H1 (cell line): ENCODE data around the gene ANKRD2. TPM values are rescaled to one million over a fixed set of nuclear protein-coding genes. Genes with fewer than 3 reads are reported as not detected.

ENCODE experiments used
- CTCF ChIA-PET: fragments of 300-600 bp; sonication (Branson Sonifier 250); formaldehyde crosslinking; loops from one replicate; lab custom pipeline; 2021; ENCODE audit not compliant: partially characterized antibody; lab: Charles Lee
- POLR2A ChIA-PET: fragments of 300-600 bp; sonication (Branson Sonifier 250); formaldehyde crosslinking; loops from one replicate; lab custom pipeline; 2021; ENCODE audit warnings: inconsistent platforms; ENCODE audit not compliant: partially characterized antibody; lab: Charles Lee
- DNase-seq, 2 experiments: peaks; one replicate each; pipeline versions ENCODE4 v3.0.0 to v3.0.0-alpha.2; 2010 to 2022; ENCODE audit warnings: low spot score in 2 of 2, low read depth in 1 of 2, mixed read lengths in 1 of 2
- FAIRE-seq: peaks from 2 replicates; lab custom pipeline; 2011; peaks lifted over from hg19 to GRCh38; lab: Jason Lieb, UNC
- H2AFZ ChIP-seq: 2 replicates; pipeline ENCODE4 v1.8.1; 2012; ENCODE audit warnings: low read length, inconsistent platforms
- H2AK5ac ChIP-seq: 2 replicates; pipeline ENCODE4 v1.6.1; 2013; ENCODE audit warnings: low read depth, low read length
- H2BK120ac ChIP-seq: replicated peaks from 2 replicates; pipeline ENCODE3; 2013; ENCODE audit warnings: low read depth, low read length, inconsistent platforms
- H2BK12ac ChIP-seq: 2 replicates; pipeline ENCODE4 v1.6.1; 2013; ENCODE audit warnings: low read depth, low read length
- H2BK15ac ChIP-seq: 2 replicates; pipeline ENCODE4 v1.6.1; 2013; ENCODE audit warnings: low read length
- H2BK20ac ChIP-seq: 2 replicates; pipeline ENCODE4 v1.6.1; 2013; ENCODE audit warnings: low read length
- H2BK5ac ChIP-seq: 2 replicates; pipeline ENCODE4 v1.6.1; 2013; ENCODE audit warnings: low read depth, low read length
- H3K14ac ChIP-seq: 2 replicates; pipeline ENCODE4 v1.6.1; 2013; ENCODE audit warnings: inconsistent platforms; ENCODE audit not compliant: insufficient read length
- H3K18ac ChIP-seq: 2 replicates; pipeline ENCODE4 v1.6.1; 2013; ENCODE audit warnings: low read length; ENCODE audit errors: extremely low read depth
- H3K23ac ChIP-seq: 2 replicates; pipeline ENCODE4 v1.6.1; 2013; ENCODE audit warnings: inconsistent platforms; ENCODE audit not compliant: insufficient read length
- H3K23me2 ChIP-seq: 2 replicates; pipeline ENCODE4 v1.6.1; 2013; ENCODE audit warnings: low read depth, low read length
- H3K27ac ChIP-seq: 2 replicates; pipeline ENCODE4 v1.6.1; 2011; ENCODE audit warnings: low read depth, low read length, inconsistent platforms
- H3K27me3 ChIP-seq, 4 experiments: replicated peaks in 1 of 4; 1 replicate in 1 of 4; 2 replicates in 3 of 4; pipeline versions ENCODE4 v1.6.1 to v1.8.1; 2011 to 2013; ENCODE audit warnings: low read length in 3 of 4, mild to moderate bottlenecking in 3 of 4, inconsistent platforms in 2 of 4, mixed read lengths in 2 of 4, moderate library complexity in 1 of 4; ENCODE audit not compliant: control insufficient read depth in 3 of 4, insufficient read depth in 3 of 4; ENCODE audit errors: extremely low read depth in 1 of 4
- H3K36me3 ChIP-seq, 4 experiments: 2 replicates each; pipeline versions ENCODE4 v1.6.1 to v1.8.1; 2011 to 2013; ENCODE audit warnings: mild to moderate bottlenecking in 4 of 4, low read length in 3 of 4, moderate library complexity in 2 of 4, control low read depth in 1 of 4, inconsistent platforms in 1 of 4; ENCODE audit not compliant: insufficient read depth in 4 of 4, control insufficient read depth in 2 of 4
- H3K4ac ChIP-seq: replicated peaks from 2 replicates; pipeline ENCODE3; 2013; ENCODE audit warnings: low read length, low read depth, mixed read lengths, inconsistent platforms; ENCODE audit not compliant: insufficient read length
- H3K4me1 ChIP-seq, 4 experiments: replicated peaks in 1 of 4; 1 replicate in 1 of 4; 2 replicates in 3 of 4; pipeline versions ENCODE4 v1.6.1 to v1.8.1; 2011 to 2013; ENCODE audit warnings: low read length in 3 of 4, inconsistent platforms in 2 of 4, mixed read lengths in 1 of 4; ENCODE audit not compliant: insufficient read depth in 4 of 4, control insufficient read depth in 3 of 4
- H3K4me2 ChIP-seq, 2 experiments: 2 replicates each; pipeline versions ENCODE4 v1.6.1 to v1.8.1; 2011 to 2013; ENCODE audit warnings: low read depth in 2 of 2, low read length in 2 of 2, control low read depth in 1 of 2, inconsistent platforms in 1 of 2, mild to moderate bottlenecking in 1 of 2; ENCODE audit not compliant: insufficient read depth in 1 of 2
- H3K4me3 ChIP-seq, 4 experiments: fragments of 200-600, 300-600 bp in 1 of 4; sonication (generic), shearing (Covaris generic), sonication (Bioruptor Twin) in 1 of 4; 2 replicates each; pipeline versions ENCODE4 v1.5.1 to v1.8.1; 2011 to 2016; ENCODE audit warnings: low read length in 4 of 4, low read depth in 3 of 4, control low read depth in 2 of 4, inconsistent platforms in 2 of 4, mild to moderate bottlenecking in 2 of 4, mixed read lengths in 1 of 4, moderate library complexity in 1 of 4; ENCODE audit not compliant: insufficient read depth in 2 of 4; ENCODE audit errors: extremely low read depth in 1 of 4
- H3K56ac ChIP-seq: replicated peaks from 2 replicates; pipeline ENCODE3; 2013; ENCODE audit warnings: low read depth, mild to moderate bottlenecking, mixed read lengths, low read length, inconsistent platforms; ENCODE audit not compliant: insufficient read length
- H3K79me1 ChIP-seq: 2 replicates; pipeline ENCODE4 v1.6.1; 2013; ENCODE audit warnings: low read depth, low read length, control low read depth
- H3K79me2 ChIP-seq, 2 experiments: 2 replicates each; pipeline versions ENCODE4 v1.6.1 to v1.8.1; 2012 to 2013; ENCODE audit warnings: low read length in 2 of 2, mild to moderate bottlenecking in 2 of 2, inconsistent platforms in 1 of 2; ENCODE audit not compliant: insufficient read depth in 2 of 2, control insufficient read depth in 1 of 2
- H3K9ac ChIP-seq, 4 experiments: replicated peaks in 1 of 4; 1 replicate in 1 of 4; 2 replicates in 3 of 4; pipeline versions ENCODE4 v1.6.1 to v1.8.1; 2011 to 2013; ENCODE audit warnings: low read depth in 3 of 4, low read length in 3 of 4, control low read depth in 2 of 4, mild to moderate bottlenecking in 2 of 4, moderate library complexity in 2 of 4, inconsistent platforms in 1 of 4; ENCODE audit errors: extremely low read depth in 1 of 4
- H3K9me3 ChIP-seq, 2 experiments: 2 replicates each; pipeline versions ENCODE4 v1.6.1 to v1.8.1; 2012 to 2013; ENCODE audit warnings: mild to moderate bottlenecking in 2 of 2, moderate library complexity in 2 of 2, control low read depth in 1 of 2, inconsistent platforms in 1 of 2, low read depth in 1 of 2, low read length in 1 of 2, mixed read lengths in 1 of 2; ENCODE audit not compliant: insufficient read depth in 2 of 2
- H4K20me1 ChIP-seq, 2 experiments: replicated peaks in 1 of 2; 2 replicates each; pipeline versions ENCODE3 to v1.8.1; 2011 to 2013; ENCODE audit warnings: inconsistent platforms in 2 of 2, low read length in 2 of 2, mild to moderate bottlenecking in 1 of 2; ENCODE audit not compliant: insufficient read depth in 2 of 2, control insufficient read depth in 1 of 2
- H4K5ac ChIP-seq: 2 replicates; pipeline ENCODE4 v1.6.1; 2013; ENCODE audit warnings: low read length, low read depth, mixed read lengths, inconsistent platforms; ENCODE audit not compliant: insufficient read length
- H4K8ac ChIP-seq: 2 replicates; pipeline ENCODE4 v1.8.0; 2013; ENCODE audit warnings: mild to moderate bottlenecking, moderate library complexity, low read length, inconsistent platforms; ENCODE audit not compliant: insufficient read depth; ENCODE audit errors: extremely low read depth
- H4K91ac ChIP-seq: replicated peaks from 2 replicates; pipeline ENCODE3; 2013; ENCODE audit warnings: low read length, mixed read lengths, inconsistent platforms; ENCODE audit not compliant: insufficient read length
- BACH1 ChIP-seq: IDR thresholded peaks from 2 replicates; pipeline ENCODE4 v1.6.1; 2012; ENCODE audit warnings: low read length, improper control_type of control experiment
- CBX8 ChIP-seq: fragments of 300-800, 300-1000 bp; sonication (generic); IDR thresholded peaks from 2 replicates; pipeline ENCODE4 v1.7.1; 2016; ENCODE audit warnings: low read depth, low read length, borderline replicate concordance
- CHD1 ChIP-seq: IDR thresholded peaks from 2 replicates; pipeline ENCODE4 v1.6.1; 2012; ENCODE audit warnings: low read depth, low read length, improper control_type of control experiment
- EP300 ChIP-seq, 2 experiments: IDR thresholded peaks; 1 replicate in 1 of 2; 2 replicates in 1 of 2; pipeline ENCODE4 v1.6.1; 2011 to 2012; ENCODE audit warnings: low read depth in 2 of 2, low read length in 2 of 2, mild to moderate bottlenecking in 2 of 2, borderline replicate concordance in 1 of 2, inconsistent platforms in 1 of 2, moderate library complexity in 1 of 2
- EZH2 ChIP-seq: fragments of 200-600 bp; sonication (generic); IDR thresholded peaks from 2 replicates; pipeline ENCODE4 v1.7.1; 2012; ENCODE audit warnings: low read depth, mild to moderate bottlenecking, moderate library complexity, low read length, inconsistent platforms; ENCODE audit not compliant: severe bottlenecking
- JUND ChIP-seq: IDR thresholded peaks from 2 replicates; pipeline ENCODE4 v1.6.1; 2011; ENCODE audit warnings: mild to moderate bottlenecking, improper control_type of control experiment, low read length
- NRF1 ChIP-seq: IDR thresholded peaks from 2 replicates; pipeline ENCODE4 v1.6.1; 2011; ENCODE audit warnings: mild to moderate bottlenecking, low read depth, low read length, improper control_type of control experiment
- POU5F1 ChIP-seq: IDR thresholded peaks from 2 replicates; pipeline ENCODE4 v1.6.1; 2011; ENCODE audit warnings: low read depth, mild to moderate bottlenecking, low read length, moderate library complexity
- RAD21 ChIP-seq, 2 experiments: IDR thresholded peaks in 1 of 2; conservative IDR thresholded peaks in 1 of 2; 2 replicates each; pipeline ENCODE4 v1.6.1; 2011; ENCODE audit warnings: low read depth in 2 of 2, low read length in 2 of 2, improper control_type of control experiment in 1 of 2, inconsistent platforms in 1 of 2, mild to moderate bottlenecking in 1 of 2, moderate library complexity in 1 of 2
- SP4 ChIP-seq: IDR thresholded peaks from 2 replicates; pipeline ENCODE4 v1.6.1; 2012; ENCODE audit warnings: low read length, inconsistent platforms
- TAF7 ChIP-seq: optimal IDR thresholded peaks from 2 replicates; pipeline ENCODE3; 2011; ENCODE audit warnings: low read depth, mild to moderate bottlenecking, inconsistent platforms, low read length, moderate library complexity, borderline replicate concordance
- TBP ChIP-seq: IDR thresholded peaks from 2 replicates; pipeline ENCODE4 v1.6.1; 2011; ENCODE audit warnings: low read depth, low read length, improper control_type of control experiment
- TCF12 ChIP-seq: IDR thresholded peaks from 2 replicates; pipeline ENCODE4 v1.6.1; 2011; ENCODE audit warnings: low read depth, mild to moderate bottlenecking, low read length
- WGBS, 2 experiments: shearing (Covaris generic) in 1 of 2; methylation state at CpG; one replicate each; pipeline versions ENCODE4 v1.1.6 to v1.1.7; 2013 to 2015; ENCODE audit warnings: low lambda C conversion rate in 2 of 2, mixed read lengths in 2 of 2, inconsistent platforms in 1 of 2, low coverage in 1 of 2, missing lambda C conversion rate in 1 of 2; ENCODE audit not compliant: insufficient replicate concordance in 2 of 2, insufficient coverage in 1 of 2, insufficient read length in 1 of 2; ENCODE audit errors: extremely low coverage in 1 of 2, missing lambda C conversion rate in 1 of 2; 5-methylcytosine and 5-hydroxymethylcytosine counted together
- polyA plus RNA-seq, 7 experiments: library from polyadenylated mRNA; depleted of rRNA in 3 of 7; stranded (reverse) in 5 of 7; unstranded in 2 of 7; fragments of >200 nt in 5 of 7; fragments of 200-250 nt in 2 of 7; gene quantifications; 1 replicate in 5 of 7; 2 replicates in 1 of 7; 4 replicates in 1 of 7; pipeline versions ENCODE4 v1.2.1 to v1.2.3, GENCODE V29; 2011 to 2013; ENCODE audit warnings: missing spikeins in 2 of 7, mixed read lengths in 2 of 7
- total RNA-seq: library from RNA; stranded (reverse); fragmentation: NEBNext Ultra II Directional; extraction: Animal tissue kit (Norgen Biotek cat#: 25700); gene quantifications from 2 replicates; pipeline ENCODE4 v1.2.1, GENCODE V29; 2021
- TF ChIP-seq, protein P1 (sequence below): IDR thresholded peaks from 2 replicates; pipeline ENCODE4 v1.6.1; 2011; ENCODE audit warnings: low read length, improper control_type of control experiment

ANKRD2 gene
- total and polyA plus RNA-seq, 2 of the 8 experiments (the other 6 are each of a cell fraction or from before 2014, with no cell fraction given), result not detected

DNA sequence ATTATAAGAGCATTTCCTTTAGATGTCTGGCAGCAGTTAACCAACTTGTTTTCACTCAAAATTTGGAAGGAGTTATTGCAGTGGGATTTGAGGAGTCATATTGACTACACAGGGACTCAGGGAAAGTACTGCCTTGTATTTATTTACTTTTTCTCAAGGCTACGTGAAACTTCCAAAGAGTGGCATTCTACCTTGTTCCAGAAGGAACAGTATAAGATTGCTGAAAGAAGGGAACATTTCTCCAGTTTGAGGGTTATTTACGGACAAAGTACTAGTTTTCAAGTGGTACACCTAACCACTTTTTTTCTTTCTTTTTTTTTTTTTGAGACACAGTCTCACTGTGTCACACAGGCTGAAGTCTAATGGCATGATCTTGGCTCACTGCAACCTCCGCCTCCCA, 55.6 kb downstream of the ANKRD2 start:
- Histone ChIP-seq H2AK5ac (no peak overlapping the region), H2BK12ac (no peak overlapping the region), H2BK15ac (no peak overlapping the region), H2BK120ac (no peak overlapping the region), H4K91ac (no peak overlapping the region), H3K23ac (no peak overlapping the region), H3K79me1 (no peaks in the 10 kb centered on the region), H3K56ac (no peak overlapping the region), H3K14ac (no peak overlapping the region), H3K27ac (no peak overlapping the region), H3K4me2 (no peak overlapping the region), H3K36me3 (no peaks in the 10 kb centered on the region), H3K4me1 (no peaks in the 10 kb centered on the region), H3K9ac (no peak overlapping the region), H2BK20ac (no peak overlapping the region), H3K4me3 (no peak overlapping the region), H3K27me3 (no peaks in the 10 kb centered on the region), H3K23me2 (no peaks in the 10 kb centered on the region; the same call in 1 of the 2 replicates), H2AFZ (no peak overlapping the region), H4K8ac (no peak overlapping the region), H4K5ac (no peak overlapping the region), H3K9me3 (no peaks in the 10 kb centered on the region), H2BK5ac (no peak overlapping the region), H3K79me2 (peaks cover 0 to 11% of the 10 kb centered on the region in 2 experiments; a peak in 2 of 4 replicates), H4K20me1 (no peaks in the 10 kb centered on the region), H3K18ac (no peak overlapping the region), H3K4ac (no peak overlapping the region)
- POLR2A ChIA-PET, result no interaction called here
- TF ChIP-seq EP300 (IDR thresholded peaks at IDR 0.05; ENCODE audit: borderline replicate concordance in 1 of 2, low read depth in 2 of 2, low read length in 2 of 2) (no peak), BACH1 (no peak), EZH2 (no peak), NRF1 (no peak), SP4 (no peak), TBP (no peak), JUND (no peak), CBX8 (no peak), CHD1 (no peak), TAF7 (no peak), POU5F1 (no peak), RAD21 (IDR thresholded peaks at IDR 0.05 in 1 of 2, conservative IDR thresholded peaks at IDR 0.05 in 1 of 2; ENCODE audit: low read depth in 2 of 2, low read length in 2 of 2) (no peak), TCF12 (no peak)
- TF ChIP-seq, protein P1, sequence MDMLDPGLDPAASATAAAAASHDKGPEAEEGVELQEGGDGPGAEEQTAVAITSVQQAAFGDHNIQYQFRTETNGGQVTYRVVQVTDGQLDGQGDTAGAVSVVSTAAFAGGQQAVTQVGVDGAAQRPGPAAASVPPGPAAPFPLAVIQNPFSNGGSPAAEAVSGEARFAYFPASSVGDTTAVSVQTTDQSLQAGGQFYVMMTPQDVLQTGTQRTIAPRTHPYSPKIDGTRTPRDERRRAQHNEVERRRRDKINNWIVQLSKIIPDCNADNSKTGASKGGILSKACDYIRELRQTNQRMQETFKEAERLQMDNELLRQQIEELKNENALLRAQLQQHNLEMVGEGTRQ, result no peak
- no peak for DNase-seq
- CTCF ChIA-PET, result interaction anchor here (1.0 to 1.4 kb wide), 2 partner anchors 11 to 55 kb away, joined by 3 read pairs; no protein-coding TSS in a partner anchor
- no peak for FAIRE-seq
- WGBS, 2 experiments, result 96% methylated on average over 3 of the region's 3 CpGs; no CpG with 5 or more reads in 1 of the 2 experiments
